Breast epithelium (tissue), 3 donors: ENCODE results near the gene ZNF253.

Source experiments
- POLR2A ChIP-seq: fragments of 450-650 bp; IDR thresholded peaks from one replicate; pipeline ENCODE4 v1.6.1; 2016; ENCODE audit warnings: antibody characterized with exemption, mild to moderate bottlenecking, moderate library complexity
- POLR2AphosphoS5 ChIP-seq, 3 donors: sonication (generic); formaldehyde crosslinking; IDR thresholded peaks; one replicate each; pipeline ENCODE4 v1.6.1; 2017; ENCODE audit warnings: antibody characterized with exemption in 3 of 3
- TF ChIP-seq, protein P1 (sequence below), 3 donors: fragments of 450-650 bp; IDR thresholded peaks; one replicate each; pipeline ENCODE4 v1.5.1; 2016 to 2017; ENCODE audit warnings: antibody characterized with exemption in 3 of 3, mild to moderate bottlenecking in 3 of 3, moderate library complexity in 3 of 3

DNA sequence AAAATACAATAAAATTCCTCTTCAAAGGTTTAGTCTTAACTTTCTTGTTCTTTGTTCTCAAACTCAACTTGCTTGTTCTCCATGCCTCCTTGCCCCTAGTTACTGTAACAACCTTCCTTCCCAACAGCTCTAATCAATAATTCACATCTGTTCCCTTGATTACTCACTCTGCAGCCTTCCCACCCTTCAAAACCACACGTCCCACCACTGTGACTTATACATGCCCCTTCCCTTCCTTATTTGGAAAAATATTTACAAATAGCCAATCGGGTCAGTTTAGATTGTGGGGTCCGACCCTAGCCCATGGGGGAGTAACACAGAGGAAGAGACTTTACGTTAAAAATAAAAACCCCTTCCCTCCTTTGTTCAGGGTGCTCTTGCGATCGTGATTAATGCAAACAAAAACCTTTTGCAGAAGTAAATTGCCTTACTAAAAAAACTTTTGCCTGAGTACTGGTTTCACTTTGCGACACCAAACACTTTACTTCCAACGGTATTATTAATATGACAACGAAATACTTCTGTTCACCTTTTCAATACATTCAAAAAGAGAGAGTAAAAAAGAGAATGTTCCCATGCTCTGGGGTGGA, 34.6 kb downstream of the ZNF253 start:
- TF ChIP-seq POLR2A (no peak), POLR2AphosphoS5 (IDR thresholded peaks at IDR 0.05) (no peak)
- TF ChIP-seq, protein P1, sequence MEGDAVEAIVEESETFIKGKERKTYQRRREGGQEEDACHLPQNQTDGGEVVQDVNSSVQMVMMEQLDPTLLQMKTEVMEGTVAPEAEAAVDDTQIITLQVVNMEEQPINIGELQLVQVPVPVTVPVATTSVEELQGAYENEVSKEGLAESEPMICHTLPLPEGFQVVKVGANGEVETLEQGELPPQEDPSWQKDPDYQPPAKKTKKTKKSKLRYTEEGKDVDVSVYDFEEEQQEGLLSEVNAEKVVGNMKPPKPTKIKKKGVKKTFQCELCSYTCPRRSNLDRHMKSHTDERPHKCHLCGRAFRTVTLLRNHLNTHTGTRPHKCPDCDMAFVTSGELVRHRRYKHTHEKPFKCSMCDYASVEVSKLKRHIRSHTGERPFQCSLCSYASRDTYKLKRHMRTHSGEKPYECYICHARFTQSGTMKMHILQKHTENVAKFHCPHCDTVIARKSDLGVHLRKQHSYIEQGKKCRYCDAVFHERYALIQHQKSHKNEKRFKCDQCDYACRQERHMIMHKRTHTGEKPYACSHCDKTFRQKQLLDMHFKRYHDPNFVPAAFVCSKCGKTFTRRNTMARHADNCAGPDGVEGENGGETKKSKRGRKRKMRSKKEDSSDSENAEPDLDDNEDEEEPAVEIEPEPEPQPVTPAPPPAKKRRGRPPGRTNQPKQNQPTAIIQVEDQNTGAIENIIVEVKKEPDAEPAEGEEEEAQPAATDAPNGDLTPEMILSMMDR (IDR thresholded peaks at IDR 0.05), result no peak
